UCSD-AML1 (cell line): ENCODE measurements around the gene PNRC2.
"Not testable (repeated sequence)": the region's sequence is repeated elsewhere in the genome, so short reads cannot be mapped to it uniquely, and the experiment has no call there.

Experiments used
- DNase-seq: peaks from one replicate; lab custom pipeline; 2025; ENCODE audit not compliant: unreplicated experiment; lab: John Stamatoyannopoulos, UW

Gene PNRC2

DNA sequence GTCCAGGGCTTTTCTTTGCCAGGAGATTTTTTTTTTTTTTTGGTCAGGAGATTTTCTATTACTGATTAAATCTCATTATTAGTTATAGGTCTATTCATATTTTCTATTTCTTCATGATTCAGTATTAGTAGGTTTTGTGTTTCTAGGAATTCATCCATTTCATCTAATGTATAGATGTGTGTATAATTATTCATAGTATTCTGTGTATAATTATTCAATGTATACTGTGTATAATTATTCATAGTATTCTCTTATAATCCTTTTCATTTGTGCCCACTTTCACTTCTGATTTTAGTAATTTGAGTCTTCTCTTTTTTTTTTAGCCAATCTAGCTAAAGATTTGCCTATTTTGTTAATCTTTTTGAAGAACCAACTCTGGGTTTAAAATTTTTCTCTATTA is 12.3 kb upstream of the PNRC2 start:
- DNase-seq: no peak

GRCh38 chr1:23953020-23953419 is 6.6 kb upstream of the PNRC2 start:
- DNase-seq: no peak

GRCh38 chr1:23957096-23957495 is 2.5 kb upstream of the PNRC2 start:
- no peak for DNase-seq

- not testable (repeated sequence) for DNase-seq
Measured at GRCh38 chr1:23958040-23958809, 1.4 kb upstream of the PNRC2 start.

DNA sequence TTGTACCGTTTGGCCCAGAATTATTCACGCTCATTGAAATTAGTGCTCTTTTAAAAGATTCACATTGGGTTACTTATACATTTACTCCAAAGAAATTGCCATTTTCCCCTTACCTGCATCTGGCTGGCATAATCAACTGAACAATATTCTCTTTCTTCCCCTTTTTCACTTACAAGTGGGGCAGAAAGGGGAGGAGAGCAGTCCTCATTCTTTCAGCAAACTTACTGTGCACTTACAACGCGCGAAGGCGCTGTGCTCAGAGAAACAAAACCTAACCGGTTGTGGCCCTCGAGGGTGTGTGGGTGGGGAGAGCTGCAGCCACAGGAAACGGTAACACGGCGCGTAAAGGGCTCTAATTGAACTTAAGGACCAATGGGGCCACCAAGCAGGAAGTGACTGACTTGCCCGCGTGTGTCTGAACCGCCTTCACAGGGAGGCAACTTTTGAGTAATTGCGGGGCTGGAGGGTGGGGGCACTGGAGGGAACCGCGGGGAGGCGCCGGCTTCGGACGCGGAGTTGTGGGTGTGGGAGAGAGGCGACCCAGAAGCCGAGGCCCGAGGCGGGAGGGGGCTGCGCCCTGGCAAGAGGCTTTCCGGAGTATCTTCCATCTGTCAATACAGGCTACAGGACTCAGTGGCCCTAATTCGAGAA is 693 bp upstream of the PNRC2 start:
- DNase-seq: peak; percentile 93

GRCh38 chr1:23960291-23961020 is 828 bp downstream of the PNRC2 start:
- no peak for DNase-seq

- DNase-seq: no peak
Measured at GRCh38 chr1:23963617-23964234, 4.1 kb downstream of the PNRC2 start.

- DNase-seq: no peak
Measured at GRCh38 chr1:23964235-23964668, 4.6 kb downstream of the PNRC2 start.

DNA sequence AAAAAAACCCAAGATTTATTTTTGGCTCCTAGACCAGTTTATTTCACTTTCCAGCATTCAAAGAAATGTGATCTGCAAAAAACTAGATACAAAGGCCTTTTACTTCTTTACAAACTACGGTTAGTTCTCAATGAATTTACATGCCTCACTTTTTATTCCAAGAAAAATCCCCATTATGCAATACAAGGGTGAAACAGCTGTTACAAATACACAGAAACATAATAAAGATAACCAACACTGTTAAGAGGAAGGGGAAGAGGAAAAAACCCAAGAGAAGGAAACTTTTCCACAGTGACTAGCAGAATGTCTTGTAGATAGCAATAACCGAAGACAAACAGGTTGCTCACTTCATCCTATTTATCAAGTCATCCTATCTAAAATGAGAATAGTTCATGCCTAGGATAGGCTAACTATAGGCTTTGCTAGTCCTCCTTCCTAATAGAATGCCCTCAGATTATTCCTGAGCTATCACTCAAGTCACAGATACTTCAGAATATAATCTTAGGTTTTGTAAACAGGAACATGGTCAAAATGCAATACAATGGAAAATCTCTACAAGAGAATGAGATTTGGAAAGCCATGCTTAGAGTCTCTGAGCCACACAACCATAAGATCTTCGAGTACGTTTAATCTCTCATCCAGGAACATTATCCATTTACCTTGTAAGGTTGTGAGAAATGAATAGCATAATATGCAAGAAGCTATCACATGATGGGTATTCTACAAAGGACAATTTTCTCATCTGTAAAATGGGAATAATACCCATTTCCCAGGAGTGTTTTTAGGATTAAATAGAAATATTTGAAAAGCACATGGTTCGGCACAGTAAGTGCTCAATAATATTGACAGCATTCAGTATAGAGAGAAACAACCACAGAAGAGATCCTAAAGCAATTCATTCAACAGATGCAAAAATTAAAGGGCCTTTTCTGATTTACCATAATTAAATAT is 5.4 kb downstream of the PNRC2 start:
- DNase-seq: no peak

- DNase-seq: no peak
Measured at GRCh38 chr1:23966973-23967493, 7.4 kb downstream of the PNRC2 start.

DNA sequence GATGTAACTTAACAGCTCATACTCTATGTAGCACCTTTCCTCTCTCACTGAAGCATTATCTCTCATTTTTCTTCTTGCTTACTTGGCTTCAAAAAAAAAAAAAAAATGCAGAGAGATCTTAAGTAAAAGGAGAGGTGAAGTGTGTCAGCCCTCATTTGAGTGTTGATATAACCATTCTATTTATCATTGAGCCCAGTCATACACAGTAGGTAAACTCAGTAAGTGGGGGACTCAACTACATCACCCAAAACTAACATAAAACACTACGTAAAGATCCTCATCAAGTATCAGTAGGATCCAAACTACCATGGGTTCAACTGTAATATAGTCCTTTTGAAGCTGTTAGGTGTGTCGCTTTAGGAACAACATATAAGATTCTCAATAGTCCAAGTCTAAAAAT is 8.2 kb downstream of the PNRC2 start:
- no peak for DNase-seq

GRCh38 chr1:23977187-23977853 is 17.7 kb downstream of the PNRC2 start:
- no peak for DNase-seq

GRCh38 chr1:23977854-23978191 is 18.2 kb downstream of the PNRC2 start:
- DNase-seq: no peak

- DNase-seq: no peak
Measured at GRCh38 chr1:23978805-23979204, 19.2 kb downstream of the PNRC2 start.

DNA sequence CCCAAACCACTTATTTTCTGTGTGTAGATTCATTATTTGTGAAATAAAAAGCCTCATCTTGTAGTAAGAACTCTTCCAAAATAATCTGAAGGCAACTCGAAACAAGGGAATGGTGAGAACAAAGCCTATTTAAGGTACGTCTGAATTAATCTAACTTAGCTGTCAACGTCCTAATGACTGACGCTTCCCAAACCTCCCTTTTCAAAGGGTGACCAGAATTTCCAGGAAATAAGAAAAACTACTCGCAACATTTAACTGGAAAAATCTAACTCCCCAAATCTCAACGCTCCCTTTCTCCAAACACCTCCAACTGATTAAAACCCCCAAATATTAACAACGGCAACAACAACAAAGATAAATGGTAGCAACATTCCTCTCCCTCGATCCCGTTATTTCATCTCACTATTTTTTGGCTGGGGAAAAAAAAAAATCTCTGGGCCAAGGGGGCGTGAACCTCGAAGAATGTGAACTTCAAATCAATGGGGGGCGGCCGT is 19.8 kb downstream of the PNRC2 start:
- no peak for DNase-seq

DNA sequence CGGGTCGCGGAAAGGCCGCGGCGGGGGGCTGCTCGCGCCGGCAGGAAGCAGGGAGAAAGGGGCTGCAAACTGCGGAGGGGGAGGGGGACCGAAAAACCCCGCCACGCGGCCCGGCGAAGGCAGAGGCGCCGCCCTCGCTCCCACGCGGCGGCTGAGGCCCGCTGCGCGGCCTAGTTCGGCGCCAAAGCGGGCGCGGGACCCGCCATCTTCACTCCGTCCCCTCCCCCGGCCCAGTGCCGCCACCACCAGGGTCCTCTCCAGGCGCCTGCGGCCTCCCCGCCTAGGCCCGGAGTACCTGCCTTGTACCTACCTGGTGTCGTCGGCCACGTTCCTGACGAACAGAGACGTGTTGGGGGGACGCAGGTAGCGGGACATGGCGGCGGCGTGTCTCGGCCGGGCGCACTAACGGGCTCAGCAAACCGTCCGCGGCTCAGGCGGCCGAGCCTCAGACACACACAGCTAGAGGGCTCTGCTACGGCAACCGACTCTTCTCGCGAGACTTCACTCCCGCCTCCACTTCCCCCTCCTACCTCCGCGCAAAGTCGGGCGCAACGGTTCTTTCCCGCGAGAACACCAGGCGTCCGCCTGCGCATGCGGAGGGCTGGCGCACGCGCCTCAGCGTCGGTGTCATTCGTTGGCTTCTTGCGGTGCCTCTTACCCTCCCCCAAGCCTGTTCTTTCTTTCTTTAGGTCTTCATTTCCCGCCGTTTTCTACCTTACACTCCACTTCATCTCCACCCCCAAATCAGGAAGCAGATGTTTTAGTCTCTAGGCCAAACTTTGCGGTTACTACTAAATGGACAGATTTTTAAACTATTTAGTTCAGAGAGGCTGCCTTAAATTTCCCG is 20.5 kb downstream of the PNRC2 start, which contains the start of gene SRSF10:
TSS of gene SRSF10 (minus strand) at position 447 of the 847 bp plus-strand sequence. CDS start at position 375, 72 bp downstream.
- peak; percentile 99 for DNase-seq

GRCh38 chr1:23980728-23981070 is 21.1 kb downstream of the PNRC2 start:
- DNase-seq: peak; percentile 58

DNA sequence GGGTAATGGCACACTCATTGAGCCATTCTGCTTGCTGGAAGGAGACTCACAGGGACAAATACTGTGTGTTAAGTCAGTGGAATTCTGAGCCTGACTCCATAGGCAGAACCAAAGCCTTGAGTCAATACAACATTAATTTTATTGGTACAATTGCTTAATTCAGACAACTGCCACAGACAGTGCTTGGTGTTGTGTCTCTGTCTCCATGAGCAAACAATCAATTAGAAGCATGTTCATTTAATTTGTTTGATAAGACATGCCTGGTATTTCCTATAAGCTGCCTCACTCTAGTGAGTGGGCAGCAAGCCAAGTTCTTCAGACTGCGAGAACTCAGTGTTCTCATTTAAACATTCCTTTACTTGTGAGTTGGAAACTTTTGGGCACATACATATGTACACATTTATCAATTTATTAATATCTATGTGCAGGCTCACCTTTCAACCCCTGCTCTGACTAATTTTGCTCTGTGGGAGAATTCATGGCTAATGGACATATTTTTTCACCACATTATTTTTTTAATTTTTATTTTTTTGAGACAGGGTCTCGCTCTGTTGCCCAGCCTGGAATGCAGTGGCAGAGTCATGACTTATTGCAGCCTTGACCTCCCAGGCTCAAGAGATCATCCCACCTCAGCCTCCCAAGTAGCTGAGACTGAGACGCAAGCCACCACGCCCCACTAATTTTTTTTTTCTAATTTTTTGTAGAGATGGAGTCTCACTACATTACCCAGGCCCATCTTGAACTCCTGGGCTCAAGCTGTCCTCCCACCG is 25.0 kb downstream of the PNRC2 start:
- no peak for DNase-seq
